ENCODE measurements around the gene NVL. TPM values are rescaled to one million over a fixed set of nuclear protein-coding genes. Genes with fewer than 3 reads are reported as not detected.

Gene NVL
- total RNA-seq, 1 experiment from 2014 or later = 21.9 TPM

DNA sequence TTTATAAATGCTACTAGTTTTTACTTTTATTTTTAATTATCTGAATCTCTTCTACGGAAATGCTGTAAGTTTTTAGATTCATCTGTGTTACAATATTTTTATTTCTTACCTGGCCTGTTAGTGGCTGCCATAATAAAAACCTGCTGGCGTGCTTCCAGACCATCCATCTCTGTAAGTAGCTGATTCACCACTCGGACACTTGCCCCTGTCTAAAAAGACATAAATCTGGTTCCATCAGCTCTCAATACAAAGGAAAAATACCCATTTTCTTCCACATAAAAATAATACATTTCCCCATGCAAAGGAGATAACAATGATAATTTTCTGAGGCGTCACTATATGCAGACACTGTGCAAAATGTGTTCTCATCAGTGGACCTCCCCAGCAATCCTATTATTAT is 62.0 kb downstream of the NVL start:
- Histone ChIP-seq H3K4me1 (ENCODE audit: control insufficient read depth in 1 of 2, insufficient read depth in 2 of 2, low read length in 2 of 2) (no peaks in the 10 kb centered on the region), H4K20me1 (ENCODE audit: insufficient read depth) (no peaks in the 10 kb centered on the region), H3K4me3 (replicated peaks in 1 of 2; ENCODE audit: low read depth in 1 of 2, low read length in 2 of 2) (no peak overlapping the region), H3K9ac (ENCODE audit: low read length) (no peak overlapping the region), H3K4me2 (ENCODE audit: low read length) (no peak overlapping the region), H3K9me2 (ENCODE audit: insufficient read depth) (no peaks in the 10 kb centered on the region), H3K27me3 (ENCODE audit: insufficient read depth, low read length) (no peaks in the 10 kb centered on the region), H2AFZ (ENCODE audit: low read depth, low read length, poor library complexity, severe bottlenecking) (no peak overlapping the region), H3K79me2 (ENCODE audit: insufficient read depth, low read length) (no peaks in the 10 kb centered on the region), H3K9me3 (ENCODE audit: control insufficient read depth in 1 of 2, insufficient read depth in 1 of 2, low read depth in 1 of 2, low read length in 2 of 2) (no peaks in the 10 kb centered on the region), H3K36me3 (ENCODE audit: control insufficient read depth in 1 of 2, insufficient read depth in 2 of 2, low read length in 2 of 2) (peaks cover 0 to 9% of the 10 kb centered on the region in 2 experiments; a peak in 3 of 4 replicates), H3K27ac (ENCODE audit: low read depth, low read length) (no peak overlapping the region)
- ChIA-PET POLR2A (no interaction called here), RAD21 (ENCODE audit: low non-redundant PET in 1 of 2, low total read pairs in 2 of 2, uncharacterized antibody in 2 of 2, unreplicated experiment in 2 of 2) (no interaction called here), CTCF (no interaction called here)
- intact Hi-C loops (cut with micrococcal nuclease) = no loop called here
- DNase-seq (ENCODE audit: low read depth, low spot score) (no peak), ATAC-seq (no peak)
- TF ChIP-seq ELF1 (IDR thresholded peaks at IDR 0.05; ENCODE audit: borderline replicate concordance, low read depth) (no peak), CEBPB (IDR thresholded peaks at IDR 0.05; ENCODE audit: low read depth) (no peak), EZH2phosphoT487 (IDR thresholded peaks at IDR 0.05; ENCODE audit: borderline replicate concordance) (no peak), EGR1 (IDR thresholded peaks at IDR 0.05; ENCODE audit: low read depth) (no peak), POLR2AphosphoS5 (IDR thresholded peaks at IDR 0.05; ENCODE audit: low read depth, low read length) (no peak), EZH2 (IDR thresholded peaks at IDR 0.05) (no peak), ZFX (IDR thresholded peaks at IDR 0.05) (no peak), CBX3 (IDR thresholded peaks at IDR 0.05; ENCODE audit: low read depth) (no peak)
- TF ChIP-seq, protein P1, sequence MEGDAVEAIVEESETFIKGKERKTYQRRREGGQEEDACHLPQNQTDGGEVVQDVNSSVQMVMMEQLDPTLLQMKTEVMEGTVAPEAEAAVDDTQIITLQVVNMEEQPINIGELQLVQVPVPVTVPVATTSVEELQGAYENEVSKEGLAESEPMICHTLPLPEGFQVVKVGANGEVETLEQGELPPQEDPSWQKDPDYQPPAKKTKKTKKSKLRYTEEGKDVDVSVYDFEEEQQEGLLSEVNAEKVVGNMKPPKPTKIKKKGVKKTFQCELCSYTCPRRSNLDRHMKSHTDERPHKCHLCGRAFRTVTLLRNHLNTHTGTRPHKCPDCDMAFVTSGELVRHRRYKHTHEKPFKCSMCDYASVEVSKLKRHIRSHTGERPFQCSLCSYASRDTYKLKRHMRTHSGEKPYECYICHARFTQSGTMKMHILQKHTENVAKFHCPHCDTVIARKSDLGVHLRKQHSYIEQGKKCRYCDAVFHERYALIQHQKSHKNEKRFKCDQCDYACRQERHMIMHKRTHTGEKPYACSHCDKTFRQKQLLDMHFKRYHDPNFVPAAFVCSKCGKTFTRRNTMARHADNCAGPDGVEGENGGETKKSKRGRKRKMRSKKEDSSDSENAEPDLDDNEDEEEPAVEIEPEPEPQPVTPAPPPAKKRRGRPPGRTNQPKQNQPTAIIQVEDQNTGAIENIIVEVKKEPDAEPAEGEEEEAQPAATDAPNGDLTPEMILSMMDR (IDR thresholded peaks at IDR 0.05 in 2 of 3, conservative IDR thresholded peaks at IDR 0.05 in 1 of 3; ENCODE audit: borderline replicate concordance in 1 of 3, insufficient read depth in 1 of 3, low read depth in 2 of 3, low read length in 2 of 3) = no peak
- BruUV-seq (replicated peaks) = no TSS peak

All from HCT116 (cell line).